GM18868 (cell line): ENCODE results near the gene ZNF354C.
A peak's percentile ranks its signal among the peaks of the same experiment; 100 is the strongest.
"Not testable (repeated sequence)": the region's sequence is repeated elsewhere in the genome, so short reads cannot be mapped to it uniquely, and the experiment has no call there.

Experiments used
- ATAC-seq: cut with Tn5 transposase; IDR thresholded peaks from one replicate; pipeline ENCODE4 v1.9.1; 2021; ENCODE audit warnings: mild to moderate bottlenecking, moderate library complexity; ENCODE audit not compliant: unreplicated experiment

Gene ZNF354C

GRCh38 chr5:179060116-179061008, at the start of gene ZNF354C:
TSS of gene ZNF354C (plus strand) at chr5:179060373. CDS start at chr5:179062069, 1,696 bp downstream.
- no peak for ATAC-seq

GRCh38 chr5:179023528-179024189, 36.5 kb upstream of the ZNF354C start, which contains the start of gene ZNF879:
TSS of gene ZNF879 (plus strand) at chr5:179023804. CDS start at chr5:179025005, 1,201 bp downstream.
- ATAC-seq: peak; percentile 65

- ATAC-seq: no peak
Measured at GRCh38 chr5:179033004-179033580, 27.1 kb upstream of the ZNF354C start.

DNA sequence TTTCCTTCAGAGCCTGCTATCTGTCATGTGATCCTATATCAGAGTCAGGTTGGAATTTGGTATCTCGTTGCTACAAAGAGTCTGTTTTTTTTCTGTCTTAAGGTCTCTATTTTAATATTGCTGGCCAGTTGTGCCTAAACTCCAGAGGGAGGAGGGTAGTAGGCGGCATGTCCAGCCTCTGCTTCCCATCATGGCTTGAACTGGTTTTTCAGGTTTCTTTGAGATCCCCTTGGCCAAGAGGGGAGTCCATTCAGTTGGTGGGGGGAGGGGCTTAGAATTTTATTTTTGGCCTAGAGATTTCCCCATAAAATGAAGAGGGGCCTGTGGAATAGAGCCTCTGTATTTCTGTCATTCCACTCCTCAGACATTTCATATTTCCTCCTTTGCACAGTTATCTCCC, 15.4 kb upstream of the ZNF354C start:
- no peak for ATAC-seq

DNA sequence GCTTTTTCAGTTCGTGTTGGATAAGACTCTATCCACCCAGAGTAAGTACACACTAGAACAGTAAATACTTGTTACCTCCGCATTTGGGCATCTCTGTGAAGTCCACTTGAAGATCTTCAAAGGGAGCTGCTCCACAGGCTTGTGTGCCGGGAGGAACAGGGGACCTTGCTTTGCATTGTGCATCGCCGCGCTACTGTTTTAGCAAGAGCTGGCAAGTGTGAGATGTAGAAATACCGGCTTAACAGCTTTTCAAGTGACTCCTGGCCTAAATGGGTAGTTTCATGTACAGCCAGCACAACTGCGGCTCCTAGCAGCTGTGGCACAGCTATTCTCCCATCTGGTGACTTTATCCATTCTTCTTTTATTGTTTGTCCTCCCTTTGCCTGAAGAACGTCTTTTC, 8.4 kb upstream of the ZNF354C start:
- no peak for ATAC-seq

GRCh38 chr5:179054036-179054785, 6.0 kb upstream of the ZNF354C start:
- ATAC-seq: no peak

- no peak for ATAC-seq
Measured at GRCh38 chr5:179054876-179055275, 5.3 kb upstream of the ZNF354C start.

DNA sequence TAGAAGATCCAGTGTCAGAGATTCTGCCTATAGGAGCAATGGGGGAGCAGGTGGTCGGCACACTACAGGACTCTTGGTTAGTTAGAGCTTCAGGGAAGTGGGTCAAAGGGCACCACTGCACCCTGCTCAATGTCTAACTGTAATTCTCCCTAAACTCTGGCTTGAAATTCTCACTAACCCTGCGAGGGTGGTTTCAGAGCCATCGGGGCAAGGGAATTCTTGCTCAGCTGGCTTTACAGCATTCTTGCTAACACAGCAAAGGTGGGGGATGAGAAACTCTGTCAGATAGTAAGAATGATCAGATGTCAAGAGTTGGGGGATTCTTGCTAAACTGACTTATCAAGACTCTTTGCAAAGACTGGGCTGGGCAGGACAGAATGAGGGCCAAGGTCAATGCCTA, 4.7 kb upstream of the ZNF354C start:
- no peak for ATAC-seq

DNA sequence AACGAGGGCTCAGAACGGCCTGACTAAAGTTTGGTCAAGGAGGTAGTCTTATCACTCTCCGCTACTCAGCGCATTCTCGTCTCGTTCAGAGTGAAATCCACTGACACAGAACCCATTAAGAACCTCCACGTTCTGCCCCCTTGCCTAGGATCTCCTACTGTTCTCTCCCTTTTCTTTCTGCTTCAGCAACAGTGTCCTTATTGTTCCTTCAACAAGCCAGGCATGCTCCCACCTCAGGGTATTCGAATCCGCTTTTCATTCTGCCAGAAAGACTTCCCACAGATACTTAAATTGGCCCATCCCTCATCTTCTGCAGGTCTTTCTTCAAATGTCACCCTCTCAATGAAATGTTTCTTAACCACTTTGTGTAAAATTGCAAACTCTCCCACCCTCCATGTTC, 4.3 kb upstream of the ZNF354C start:
- no peak for ATAC-seq

- no peak for ATAC-seq
Measured at GRCh38 chr5:179061025-179061424, 852 bp downstream of the ZNF354C start.

GRCh38 chr5:179065703-179066102, 5.5 kb downstream of the ZNF354C start:
- no peak for ATAC-seq

- no peak for ATAC-seq
Measured at GRCh38 chr5:179079165-179079987, 19.2 kb downstream of the ZNF354C start.

DNA sequence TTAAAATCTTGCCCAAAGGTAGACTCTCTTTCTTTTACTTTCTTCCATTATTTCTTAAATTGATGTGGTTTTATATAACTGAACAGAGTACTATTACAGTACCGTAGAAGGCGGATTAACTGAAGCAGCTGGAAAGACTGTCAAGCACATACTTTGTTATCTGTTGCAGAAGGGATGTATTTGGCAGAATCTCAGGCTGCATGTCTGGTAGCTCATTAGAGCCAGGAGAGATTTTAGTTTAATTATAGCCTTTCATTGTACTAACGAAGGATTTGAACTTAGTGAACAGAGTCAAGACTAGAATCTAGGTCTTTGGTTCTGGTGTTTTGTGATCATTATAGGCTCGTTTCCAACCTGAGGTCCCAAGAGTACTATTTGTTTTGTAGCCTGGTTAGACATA, 20.6 kb downstream of the ZNF354C start:
- ATAC-seq: no peak

DNA sequence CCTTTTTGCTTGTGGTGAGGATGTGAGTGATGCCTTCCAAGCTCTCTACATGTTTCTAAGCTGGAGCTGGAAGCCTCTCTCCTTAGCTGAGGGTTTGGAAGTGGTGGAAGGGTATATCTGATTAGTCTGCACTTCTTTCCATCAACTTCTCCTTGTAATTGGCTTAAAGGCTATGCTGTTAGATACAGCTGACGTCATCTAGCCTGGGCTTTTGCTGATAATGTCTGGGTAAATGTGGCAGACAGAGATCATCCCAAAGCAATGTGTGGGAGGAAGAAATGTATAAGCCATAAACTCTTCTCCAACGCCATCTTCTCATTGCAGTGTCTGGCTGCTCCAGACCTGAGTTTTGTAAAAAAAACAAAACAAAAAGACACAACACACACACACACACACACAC, 29.3 kb downstream of the ZNF354C start:
- no peak for ATAC-seq

GRCh38 chr5:179101282-179101681, 41.1 kb downstream of the ZNF354C start:
- not testable (repeated sequence) for ATAC-seq

- ATAC-seq: no peak
Measured at GRCh38 chr5:179110528-179110927, 50.4 kb downstream of the ZNF354C start.

GRCh38 chr5:179111267-179112207, 51.4 kb downstream of the ZNF354C start:
- ATAC-seq: no peak

GRCh38 chr5:179112469-179113142, 52.4 kb downstream of the ZNF354C start:
- no peak for ATAC-seq
